Naive B cell (primary cell): ENCODE measurements around the gene MTLN. TPM values are rescaled to one million over a fixed set of nuclear protein-coding genes. Genes with fewer than 3 reads are reported as not detected.
"Not testable (repeated sequence)": the region's sequence is repeated elsewhere in the genome, so short reads cannot be mapped to it uniquely, and the experiment has no call there.

ENCODE experiments used
- ATAC-seq, 2 donors: fragments of 150-1000 bp; cut with Tn5 transposase; 2 replicates each; pipeline ENCODE4 v1.10.0; 2021; ENCODE audit warnings: low read depth in 2 of 2, mild to moderate bottlenecking in 2 of 2, moderate library complexity in 2 of 2
- DNase-seq: peaks from one replicate; pipeline ENCODE4 v3.0.0; 2022
- H3K27ac Mint-ChIP-seq, 6 donors: one replicate each; pipeline ENCODE4 v1.8.0; 2020 to 2022; ENCODE audit warnings: mild to moderate bottlenecking in 6 of 6, mixed read lengths in 6 of 6, moderate library complexity in 5 of 6, inconsistent platforms in 2 of 6
- H3K27me3 Mint-ChIP-seq, 3 donors: one replicate each; pipeline ENCODE4 v1.8.0; 2021 to 2022; ENCODE audit warnings: mixed read lengths in 3 of 3, mild to moderate bottlenecking in 1 of 3
- H3K36me3 Mint-ChIP-seq, 2 donors: one replicate each; pipeline ENCODE4 v1.8.0; 2020 to 2022; ENCODE audit warnings: mixed read lengths in 2 of 2, inconsistent platforms in 1 of 2, mild to moderate bottlenecking in 1 of 2
- H3K4me1 Mint-ChIP-seq, 3 donors: one replicate each; pipeline ENCODE4 v1.8.0; 2020 to 2022; ENCODE audit warnings: mixed read lengths in 3 of 3, inconsistent platforms in 1 of 3, mild to moderate bottlenecking in 1 of 3, moderate library complexity in 1 of 3
- H3K4me3 Mint-ChIP-seq, 8 donors: one replicate each; pipeline ENCODE4 v1.8.0; 2020 to 2022; ENCODE audit warnings: mild to moderate bottlenecking in 8 of 8, mixed read lengths in 8 of 8, moderate library complexity in 8 of 8, inconsistent platforms in 2 of 8
- H3K9me3 Mint-ChIP-seq, 7 donors: one replicate each; pipeline ENCODE4 v1.8.0; 2020 to 2022; ENCODE audit warnings: mixed read lengths in 7 of 7, mild to moderate bottlenecking in 5 of 7, inconsistent platforms in 2 of 7, moderate library complexity in 1 of 7
- polyA plus RNA-seq, 6 donors: library from polyadenylated mRNA; unstranded; fragments of 300-500 nt; fragmentation: Illumina TruSeq; gene quantifications; one replicate each; pipeline ENCODE4 v1.2.3, GENCODE V29; 2021; ENCODE audit warnings: low read depth in 6 of 6

The MTLN gene
- polyA plus RNA-seq, 6 donors from 2014 or later = 24.7 to 105 (median 57.9) TPM

DNA sequence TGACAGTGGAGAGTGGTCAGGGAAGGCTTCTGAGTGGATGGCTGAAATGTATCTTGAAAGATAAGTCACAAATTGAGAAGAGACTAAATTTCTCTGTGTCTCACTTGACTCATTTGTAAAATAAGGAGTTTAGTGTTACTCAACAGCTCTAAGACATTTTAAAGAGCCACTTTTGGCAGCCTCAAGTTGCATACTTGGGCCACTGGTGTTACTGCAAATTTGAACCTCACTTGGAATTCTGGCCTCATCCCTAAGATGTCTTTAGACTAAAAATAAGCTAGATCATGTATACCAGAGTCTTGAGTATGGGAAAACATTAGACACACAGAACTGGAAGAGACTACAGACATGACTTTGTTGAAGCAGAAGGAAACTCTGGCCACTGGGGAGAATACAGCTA, 4.5 kb upstream of the MTLN start:
- ATAC-seq = no peak
- no peak overlapping the region for H3K4me3 Mint-ChIP-seq
- no peaks in the 10 kb centered on the region for H3K36me3 Mint-ChIP-seq
- peaks cover 0 to 25% (median 12%) of the 10 kb centered on the region in 7 donors for H3K9me3 Mint-ChIP-seq
- peaks cover 2 to 7% (median 6%) of the 10 kb centered on the region in 3 donors for H3K4me1 Mint-ChIP-seq
- no peak for DNase-seq
- H3K27ac Mint-ChIP-seq = no peak overlapping the region
- peaks cover 56 to 67% (median 65%) of the 10 kb centered on the region in 3 donors for H3K27me3 Mint-ChIP-seq

DNA sequence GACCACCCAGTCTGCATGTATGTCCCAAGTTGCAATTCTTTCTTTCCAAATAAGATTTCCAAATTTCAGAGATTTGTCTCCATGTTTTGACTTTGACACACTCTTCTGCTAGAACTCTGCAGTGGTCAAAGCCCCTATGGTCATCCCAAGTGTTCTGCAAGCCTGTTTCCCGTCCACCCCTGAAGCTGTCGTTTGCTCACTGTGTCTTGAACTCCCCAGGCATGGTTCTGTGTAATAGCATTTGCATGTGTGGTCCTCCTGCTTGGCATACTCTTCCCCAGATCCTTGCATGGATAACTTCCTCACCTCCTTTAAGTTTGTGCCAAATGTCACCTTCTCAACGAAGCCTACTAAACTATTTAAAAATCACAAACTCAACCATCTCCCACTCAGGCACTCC, 3.9 kb upstream of the MTLN start:
- Mint-ChIP-seq H3K27me3 (peaks cover 50 to 66% (median 61%) of the 10 kb centered on the region in 3 donors), H3K4me3 (peak overlapping the region in 1 of 8 donors; percentile 25)

DNA sequence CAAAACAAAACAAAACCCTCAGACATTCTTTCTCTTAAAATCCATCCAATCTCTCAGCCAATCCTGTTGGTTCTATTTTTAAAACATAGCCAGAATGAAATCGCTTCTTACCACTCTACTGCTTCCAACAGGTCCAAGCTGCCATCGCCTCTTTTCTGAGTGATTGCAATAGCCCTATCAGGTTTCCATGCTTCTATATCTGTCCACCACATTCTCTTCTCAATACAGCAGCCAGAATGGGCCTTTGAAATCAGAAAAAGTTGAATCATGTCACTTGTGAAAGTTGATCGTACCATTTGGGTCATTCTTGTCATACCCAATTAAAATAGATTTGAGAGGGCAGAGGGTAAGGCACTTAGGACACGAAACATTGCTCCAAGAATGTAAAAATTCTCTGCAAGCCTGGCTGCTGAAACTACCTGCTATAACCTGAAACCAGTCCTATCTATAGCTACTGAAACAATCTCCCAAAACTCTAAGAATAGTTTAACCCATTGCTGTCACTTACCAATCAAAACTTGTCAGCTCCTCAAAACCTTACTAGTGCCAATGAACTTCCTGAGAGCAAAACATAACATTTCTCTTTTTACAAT, 3.3 kb upstream of the MTLN start:
- H3K9me3 Mint-ChIP-seq = peaks cover 0 to 25% (median 12%) of the 10 kb centered on the region in 7 donors
- H3K4me1 Mint-ChIP-seq = peaks cover 5 to 11% (median 9%) of the 10 kb centered on the region in 3 donors
- H3K27ac Mint-ChIP-seq = no peak overlapping the region
- DNase-seq (no peak), ATAC-seq (no peak)
- peak overlapping the region in 1 of 8 donors; percentile 25 for H3K4me3 Mint-ChIP-seq
- peaks cover 48 to 66% (median 61%) of the 10 kb centered on the region in 3 donors for H3K27me3 Mint-ChIP-seq
- no peaks in the 10 kb centered on the region for H3K36me3 Mint-ChIP-seq

More for the DNA sequence above, 3.9 kb upstream of the MTLN start:
- DNase-seq (no peak), ATAC-seq (no peak)
- peaks cover 5 to 11% (median 9%) of the 10 kb centered on the region in 3 donors for H3K4me1 Mint-ChIP-seq
- peaks cover 0 to 25% (median 12%) of the 10 kb centered on the region in 7 donors for H3K9me3 Mint-ChIP-seq
- no peaks in the 10 kb centered on the region for H3K36me3 Mint-ChIP-seq
- H3K27ac Mint-ChIP-seq = peak overlapping the region in 1 of 6 donors; percentile 6

DNA sequence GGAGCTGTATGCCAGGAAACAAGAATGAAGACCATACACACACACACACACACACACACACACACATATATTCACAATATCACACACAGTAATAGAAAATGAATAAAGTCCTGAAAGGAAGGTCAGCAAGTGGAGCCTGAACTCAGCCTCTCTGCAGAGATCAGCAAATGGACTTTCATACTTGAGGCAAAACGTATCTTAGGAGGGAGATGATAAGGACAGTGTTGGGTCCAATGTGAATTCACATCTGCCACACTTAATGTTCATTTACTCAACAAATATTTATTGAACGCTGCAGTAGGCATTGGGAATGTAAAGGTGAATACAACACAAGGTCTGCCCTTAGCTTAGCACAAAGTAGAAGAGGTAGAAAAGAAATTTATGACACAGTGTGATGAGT, 2.7 kb upstream of the MTLN start:
- no peak overlapping the region for H3K27ac Mint-ChIP-seq
- H3K9me3 Mint-ChIP-seq = peaks cover 0 to 25% (median 12%) of the 10 kb centered on the region in 7 donors
- H3K4me1 Mint-ChIP-seq = peaks cover 5 to 13% (median 9%) of the 10 kb centered on the region in 3 donors
- peaks cover 0 to under 1% of the 10 kb centered on the region in 2 donors for H3K36me3 Mint-ChIP-seq
- no peak for ATAC-seq
- H3K4me3 Mint-ChIP-seq = peak overlapping the region in 1 of 8 donors; percentile 25
- H3K27me3 Mint-ChIP-seq = peaks cover 45 to 62% (median 59%) of the 10 kb centered on the region in 3 donors
- DNase-seq = no peak

DNA sequence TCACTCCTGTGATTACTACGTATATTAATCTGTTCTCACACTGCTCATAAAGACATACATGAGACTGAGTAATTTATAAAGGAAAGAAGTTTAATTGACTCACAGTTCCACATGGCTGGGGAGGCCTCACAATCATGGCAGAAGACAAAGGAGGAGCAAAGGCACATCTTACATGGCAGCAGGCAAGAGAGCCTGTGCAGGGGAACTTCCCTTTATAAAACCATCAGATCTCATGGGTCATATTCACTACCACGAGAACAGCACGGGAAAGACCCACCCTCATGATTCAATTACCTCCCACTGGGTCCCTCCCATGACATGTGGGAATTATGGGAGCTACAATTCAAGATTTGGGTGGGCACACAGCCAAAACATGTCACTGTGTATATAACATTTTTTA, 1.2 kb upstream of the MTLN start:
- DNase-seq, ATAC-seq, H3K27ac Mint-ChIP-seq: not testable (repeated sequence)
- H3K4me1 Mint-ChIP-seq = peaks cover 9 to 21% (median 16%) of the 10 kb centered on the region in 3 donors
- peaks cover 37 to 46% (median 44%) of the 10 kb centered on the region in 3 donors for H3K27me3 Mint-ChIP-seq
- H3K36me3 Mint-ChIP-seq = peaks cover 0 to 15% of the 10 kb centered on the region in 2 donors
- H3K9me3 Mint-ChIP-seq = peaks cover 0 to 25% (median 12%) of the 10 kb centered on the region in 7 donors
- peak overlapping the region in 6 of 8 donors; percentile 12 to 70 (median 34) for H3K4me3 Mint-ChIP-seq

DNA sequence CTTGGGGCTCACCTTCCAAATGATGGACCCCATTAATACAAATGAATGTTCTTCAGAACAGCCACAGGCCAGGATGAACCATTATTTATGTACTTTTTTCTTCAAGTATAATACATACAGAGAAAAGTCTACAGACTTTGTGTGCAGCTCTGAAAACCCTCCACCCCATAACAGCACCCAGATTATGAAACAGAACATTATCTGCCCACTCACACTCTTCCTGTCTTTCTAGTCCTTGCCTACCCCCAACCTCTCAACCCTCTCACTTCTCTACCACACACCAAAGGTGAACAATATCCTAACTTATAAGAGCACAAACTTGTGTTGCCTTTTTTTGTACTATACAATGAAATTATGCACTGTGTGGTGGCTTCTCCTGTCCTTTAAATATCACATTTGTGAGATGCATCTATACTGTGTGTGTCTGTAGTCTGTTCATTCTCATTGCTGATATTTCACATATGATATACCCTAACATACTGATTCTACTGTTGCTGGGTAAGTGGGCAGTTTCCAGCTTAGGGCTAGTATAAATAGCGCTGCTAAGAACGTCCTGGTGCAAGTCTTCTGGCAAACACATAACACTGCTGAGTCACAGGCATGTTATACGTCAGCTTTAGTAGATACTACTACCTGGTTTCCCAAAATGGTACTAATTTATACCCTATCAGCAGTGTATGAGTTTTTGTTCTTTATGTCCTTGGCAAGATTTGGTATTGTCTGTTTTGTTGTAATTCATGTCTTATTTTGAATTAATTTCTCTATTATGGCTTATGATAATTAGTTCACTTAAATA, 6.5 kb downstream of the MTLN start:
- no peak for ATAC-seq
- Mint-ChIP-seq H3K4me3 (peak overlapping the region; percentile 42 to 96 (median 84)), H3K27me3 (no peaks in the 10 kb centered on the region), H3K36me3 (peaks cover 0 to 15% of the 10 kb centered on the region in 2 donors), H3K9me3 (no peaks in the 10 kb centered on the region), H3K27ac (peak overlapping the region; percentile 15 to 96 (median 62)), H3K4me1 (peaks cover 13 to 30% (median 30%) of the 10 kb centered on the region in 3 donors)
- no peak for DNase-seq

DNA sequence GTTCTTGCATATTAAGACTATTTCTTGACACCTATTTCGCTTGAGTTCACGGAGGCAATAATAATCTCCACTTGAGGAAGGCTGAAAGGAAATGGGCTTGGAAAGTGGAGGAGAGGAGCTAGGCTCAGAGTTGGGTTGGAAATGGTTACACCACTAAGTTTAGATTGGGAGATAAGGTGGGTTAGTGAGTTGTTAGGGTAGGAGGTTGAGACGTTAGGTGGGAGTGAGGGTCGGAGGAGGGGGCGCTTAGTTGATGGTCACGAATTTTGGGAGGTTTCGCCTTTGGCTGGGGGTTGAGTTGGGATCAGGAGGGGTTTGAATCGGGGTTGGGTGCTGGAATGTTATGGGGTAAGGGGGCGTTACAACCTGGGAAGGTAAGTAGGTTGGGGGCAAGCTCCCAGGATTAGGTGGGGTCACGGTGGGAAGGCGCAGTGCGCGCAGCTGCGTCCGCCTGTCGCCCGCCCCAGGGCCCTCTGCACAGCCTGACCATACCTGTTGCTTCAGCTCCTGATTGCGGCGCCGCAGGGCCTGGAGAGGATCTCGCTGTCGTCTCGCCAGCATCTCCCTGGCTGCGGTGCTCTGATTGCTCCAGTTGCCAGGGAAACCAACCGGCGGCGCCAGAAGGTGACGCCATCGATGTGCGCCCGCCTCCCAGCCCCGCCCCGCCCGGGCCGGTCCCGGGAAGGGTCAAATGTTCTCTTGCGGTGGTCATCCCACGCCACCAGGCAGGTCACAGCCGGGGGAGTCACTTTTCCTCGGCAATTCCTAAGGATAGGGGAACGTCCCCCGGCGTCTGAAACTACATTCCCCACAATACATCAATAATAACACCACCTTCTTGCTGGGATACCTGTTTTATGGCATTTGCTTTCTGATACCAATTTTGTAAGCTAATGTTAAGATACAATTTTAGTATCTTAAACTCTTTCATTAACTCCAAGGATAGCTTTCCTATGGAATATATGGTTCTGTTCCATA, 7.7 kb downstream of the MTLN start, which contains the start of gene NPHP1:
TSS of gene NPHP1 (minus strand) at position 606 of the 978 bp plus-strand sequence. CDS start at position 561, 45 bp downstream.
- peak; percentile 94 to 95 for ATAC-seq
- DNase-seq = peak; percentile 81
- H3K36me3 Mint-ChIP-seq = peaks cover 0 to 11% of the 10 kb centered on the region in 2 donors
- no peaks in the 10 kb centered on the region for H3K9me3 Mint-ChIP-seq
- H3K4me3 Mint-ChIP-seq = peak within 1 kb of the TSS; percentile 83 to 96 (median 92)
- H3K27ac Mint-ChIP-seq = peak within 1 kb of the TSS; percentile 89 to 98 (median 94)
- no peaks in the 10 kb centered on the region for H3K27me3 Mint-ChIP-seq
- peaks cover 13 to 28% (median 24%) of the 10 kb centered on the region in 3 donors for H3K4me1 Mint-ChIP-seq

DNA sequence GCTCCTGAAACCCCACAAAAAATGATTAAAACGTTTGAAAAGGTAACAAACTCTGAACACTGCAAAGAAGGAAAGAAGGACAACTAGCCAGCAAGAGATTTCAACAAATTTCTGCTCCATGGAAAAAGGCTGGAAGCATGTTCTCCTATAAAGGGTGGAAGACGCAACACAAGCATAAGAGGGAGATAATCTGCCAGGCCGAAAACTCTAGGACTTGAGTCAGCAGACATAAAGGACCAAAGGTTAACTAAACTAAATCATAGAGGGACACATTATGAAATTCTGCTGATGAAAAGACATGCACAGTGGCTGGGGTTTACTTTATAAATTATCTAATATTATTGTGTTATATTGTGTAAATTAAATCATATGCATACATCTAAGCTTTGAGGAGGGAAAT, 14.3 kb downstream of the MTLN start:
- Mint-ChIP-seq H3K36me3 (no peaks in the 10 kb centered on the region), H3K27me3 (peaks cover 0 to 9% (median 0%) of the 10 kb centered on the region in 3 donors), H3K9me3 (peaks cover 0 to 2% (median 0%) of the 10 kb centered on the region in 7 donors), H3K27ac (no peak overlapping the region), H3K4me3 (no peak overlapping the region), H3K4me1 (no peaks in the 10 kb centered on the region)
- DNase-seq = no peak
- ATAC-seq = no peak

DNA sequence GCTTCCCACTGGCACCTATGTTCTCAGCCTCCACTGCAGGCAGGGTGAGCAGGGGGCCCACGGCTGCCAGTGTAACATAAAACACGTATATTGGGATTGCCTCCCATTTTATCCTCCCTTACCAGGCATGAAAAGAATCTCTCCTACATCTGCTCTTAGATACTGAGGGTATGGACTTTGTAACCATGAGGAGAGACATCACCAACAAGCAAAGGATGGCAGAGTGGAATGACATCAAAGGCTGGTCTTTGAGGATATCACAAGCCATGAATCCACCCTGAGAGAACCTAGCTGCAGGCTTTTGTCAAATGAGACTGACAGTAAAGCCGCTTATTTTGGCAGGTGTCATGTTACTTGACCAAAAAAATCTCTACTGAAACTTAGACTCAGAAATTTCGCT, 14.9 kb downstream of the MTLN start:
- Mint-ChIP-seq H3K36me3 (no peaks in the 10 kb centered on the region), H3K27ac (no peak overlapping the region), H3K27me3 (peaks cover 0 to 10% (median 0%) of the 10 kb centered on the region in 3 donors), H3K4me3 (no peak overlapping the region), H3K4me1 (no peaks in the 10 kb centered on the region), H3K9me3 (peaks cover 0 to 2% (median 0%) of the 10 kb centered on the region in 7 donors)
- ATAC-seq = no peak
- DNase-seq = no peak

DNA sequence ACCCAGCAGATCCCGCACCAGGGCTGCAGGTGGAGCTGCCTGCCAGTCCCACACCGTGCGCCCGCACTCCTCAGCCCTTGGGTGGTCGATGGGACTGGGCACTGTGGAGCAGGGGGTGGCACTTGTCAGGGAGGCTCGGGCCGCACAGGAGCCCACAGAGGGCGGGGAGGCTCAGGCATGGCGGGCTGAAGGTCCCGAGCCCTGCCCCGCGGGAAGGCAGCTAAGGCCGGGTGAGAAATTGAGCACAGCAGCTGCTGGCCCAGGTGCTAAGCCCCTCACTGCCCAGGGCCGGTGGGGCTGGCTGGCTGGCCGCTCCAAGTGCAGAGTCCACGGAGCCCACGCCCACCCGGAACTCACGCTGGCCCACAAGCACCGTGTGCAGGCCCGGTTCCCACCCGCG, 22.2 kb downstream of the MTLN start:
- not testable (repeated sequence) for H3K27ac Mint-ChIP-seq, DNase-seq, H3K4me1 Mint-ChIP-seq, H3K4me3 Mint-ChIP-seq, ATAC-seq
- Mint-ChIP-seq H3K36me3 (peaks cover 0 to 20% of the 10 kb centered on the region in 2 donors), H3K27me3 (peaks cover 0 to 22% (median 0%) of the 10 kb centered on the region in 3 donors), H3K9me3 (peaks cover 0 to 22% (median 4%) of the 10 kb centered on the region in 7 donors)

DNA sequence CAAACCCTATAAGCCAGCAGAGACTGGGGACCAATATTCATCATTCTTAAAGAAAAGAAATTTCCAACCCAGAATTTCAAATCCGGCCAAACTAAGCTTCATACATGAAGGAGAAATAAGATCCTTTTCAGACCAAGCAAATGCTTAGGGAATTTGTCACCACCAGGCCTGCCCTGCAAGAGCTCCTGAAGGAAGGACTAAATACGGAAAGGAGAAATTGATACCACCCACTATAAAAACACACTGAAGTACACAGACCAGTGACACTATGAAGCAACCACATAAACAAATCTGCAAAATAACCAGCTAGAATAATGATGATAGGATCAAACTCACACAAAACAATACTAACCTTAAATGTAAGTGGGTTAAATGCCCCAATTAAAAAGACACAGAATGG, 29.9 kb downstream of the MTLN start:
- Mint-ChIP-seq H3K36me3 (peaks cover 23 to 25% of the 10 kb centered on the region in 2 donors), H3K4me1 (no peaks in the 10 kb centered on the region), H3K9me3 (peaks cover 17 to 47% (median 21%) of the 10 kb centered on the region in 7 donors), H3K27ac (no peak overlapping the region), H3K4me3 (no peak overlapping the region), H3K27me3 (peaks cover 20 to 45% (median 21%) of the 10 kb centered on the region in 3 donors)
- ATAC-seq (no peak), DNase-seq (no peak)

DNA sequence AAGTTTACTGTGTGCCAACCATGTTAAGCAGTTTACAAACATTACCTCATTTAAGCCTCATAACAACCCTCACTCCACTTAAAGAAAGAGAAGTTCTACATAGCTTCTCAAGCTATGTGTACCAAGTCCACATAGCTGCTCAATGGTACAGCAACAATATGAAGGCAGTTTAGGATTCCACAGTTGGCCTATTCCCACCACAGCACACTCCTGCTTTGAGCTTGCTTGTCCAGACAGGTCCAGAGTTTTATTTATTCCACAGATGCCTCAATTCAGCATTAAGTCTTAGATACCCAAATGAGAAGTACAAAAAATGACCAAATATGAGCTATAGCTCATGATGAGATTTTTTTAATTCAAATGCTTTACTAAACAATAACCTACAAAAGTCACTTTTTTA, 32.3 kb downstream of the MTLN start:
- peaks cover 17 to 37% (median 21%) of the 10 kb centered on the region in 7 donors for H3K9me3 Mint-ChIP-seq
- peaks cover 19 to 25% of the 10 kb centered on the region in 2 donors for H3K36me3 Mint-ChIP-seq
- no peaks in the 10 kb centered on the region for H3K4me1 Mint-ChIP-seq
- no peak overlapping the region for H3K4me3 Mint-ChIP-seq
- H3K27ac Mint-ChIP-seq = no peak overlapping the region
- peaks cover 21 to 47% (median 28%) of the 10 kb centered on the region in 3 donors for H3K27me3 Mint-ChIP-seq
- no peak for DNase-seq
- no peak for ATAC-seq
